ENCODE results near the gene MZT1.

MZT1 gene

GRCh38 chr13:72694314-72694713, 33.1 kb downstream of the MZT1 start:
- no peak overlapping the region for H3K4me3 Mint-ChIP-seq
- H3K4me1 Mint-ChIP-seq, result no peaks in the 10 kb centered on the region
- TF ChIP-seq CTCF (IDR thresholded peaks at IDR 0.05; ENCODE audit: unreplicated experiment in 3 of 3), result no peak
- no peaks in the 10 kb centered on the region for H3K36me3 Mint-ChIP-seq (ENCODE audit: low read depth)
- H3K27me3 Mint-ChIP-seq (ENCODE audit: low read depth), result no peaks in the 10 kb centered on the region
- H3K27ac Mint-ChIP-seq, result peak overlapping the region; percentile 27 to 47 (median 28)
- peaks cover 16% of the 10 kb centered on the region for H3K9me3 Mint-ChIP-seq

- no peaks in the 10 kb centered on the region for H3K36me3 Mint-ChIP-seq (ENCODE audit: low read depth)
- peaks cover 16% of the 10 kb centered on the region for H3K9me3 Mint-ChIP-seq
- no peaks in the 10 kb centered on the region for H3K27me3 Mint-ChIP-seq (ENCODE audit: low read depth)
- peak overlapping the region in 2 of 3 experiments; percentile 27 to 28 for H3K27ac Mint-ChIP-seq
- TF ChIP-seq CTCF (IDR thresholded peaks at IDR 0.05; ENCODE audit: unreplicated experiment in 3 of 3), result no peak
- H3K4me3 Mint-ChIP-seq, result no peak overlapping the region
- H3K4me1 Mint-ChIP-seq, result no peaks in the 10 kb centered on the region
Measured at GRCh38 chr13:72693832-72694231, 33.6 kb downstream of the MZT1 start.

- peaks cover 16% of the 10 kb centered on the region for H3K9me3 Mint-ChIP-seq
- no peak overlapping the region for H3K4me3 Mint-ChIP-seq
- TF ChIP-seq CTCF (IDR thresholded peaks at IDR 0.05; ENCODE audit: unreplicated experiment in 3 of 3), result no peak
- H3K36me3 Mint-ChIP-seq (ENCODE audit: low read depth), result no peaks in the 10 kb centered on the region
- no peak overlapping the region for H3K27ac Mint-ChIP-seq
- no peaks in the 10 kb centered on the region for H3K27me3 Mint-ChIP-seq (ENCODE audit: low read depth)
- H3K4me1 Mint-ChIP-seq, result no peaks in the 10 kb centered on the region
Measured at GRCh38 chr13:72692884-72693514, 34.4 kb downstream of the MZT1 start.

- Mint-ChIP-seq H3K4me1 (no peaks in the 10 kb centered on the region), H3K4me3 (no peak overlapping the region), H3K9me3 (peaks cover 16% of the 10 kb centered on the region), H3K36me3 (ENCODE audit: low read depth) (no peaks in the 10 kb centered on the region), H3K27ac (no peak overlapping the region), H3K27me3 (ENCODE audit: low read depth) (no peaks in the 10 kb centered on the region)
- TF ChIP-seq CTCF (IDR thresholded peaks at IDR 0.05; ENCODE audit: unreplicated experiment in 3 of 3), result no peak
Measured at GRCh38 chr13:72689181-72689696, 38.2 kb downstream of the MZT1 start.

- Mint-ChIP-seq H3K27me3 (ENCODE audit: low read depth) (no peaks in the 10 kb centered on the region), H3K4me1 (no peaks in the 10 kb centered on the region), H3K36me3 (ENCODE audit: low read depth) (no peaks in the 10 kb centered on the region), H3K4me3 (no peak overlapping the region), H3K9me3 (peaks cover 10% of the 10 kb centered on the region), H3K27ac (no peak overlapping the region)
- no peak for TF ChIP-seq CTCF (IDR thresholded peaks at IDR 0.05; ENCODE audit: unreplicated experiment in 3 of 3)
Measured at GRCh38 chr13:72686766-72687165, 40.7 kb downstream of the MZT1 start.

- no peak overlapping the region for H3K4me3 Mint-ChIP-seq
- TF ChIP-seq CTCF (IDR thresholded peaks at IDR 0.05; ENCODE audit: unreplicated experiment in 3 of 3), result no peak
- H3K27me3 Mint-ChIP-seq (ENCODE audit: low read depth), result no peaks in the 10 kb centered on the region
- no peaks in the 10 kb centered on the region for H3K36me3 Mint-ChIP-seq (ENCODE audit: low read depth)
- H3K4me1 Mint-ChIP-seq, result peaks cover 6% of the 10 kb centered on the region
- no peak overlapping the region for H3K27ac Mint-ChIP-seq
- H3K9me3 Mint-ChIP-seq, result peaks cover 4% of the 10 kb centered on the region
Measured at GRCh38 chr13:72680353-72680752, 47.1 kb downstream of the MZT1 start.

All from nephron (organoid).